AG08395 (cell line): ENCODE measurements around the gene CCDC112.

Source experiments
- DNase-seq: peaks from one replicate; pipeline ENCODE4 v3.0.0; 2012; ENCODE audit warnings: mixed read lengths, low spot score

Gene CCDC112

DNA sequence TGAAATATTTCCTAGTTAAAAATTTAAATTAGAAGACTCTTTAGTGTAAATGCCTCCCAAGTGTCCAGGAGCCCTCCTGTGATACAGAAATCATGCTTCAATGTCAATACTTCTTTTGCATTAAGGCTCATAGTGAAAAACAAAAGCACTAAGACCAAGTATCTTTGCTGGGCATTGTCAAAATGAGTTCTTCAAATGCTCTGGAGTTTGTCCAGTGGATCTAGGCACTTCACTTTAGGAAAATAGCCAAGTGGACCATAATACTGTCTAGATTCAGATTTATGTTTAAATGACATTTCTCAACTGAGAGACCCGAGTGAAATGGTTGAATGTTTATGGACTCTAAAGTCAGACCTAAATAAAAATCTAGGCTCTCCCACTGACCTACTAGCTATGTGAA, 21.3 kb upstream of the CCDC112 start:
- DNase-seq: no peak

DNA sequence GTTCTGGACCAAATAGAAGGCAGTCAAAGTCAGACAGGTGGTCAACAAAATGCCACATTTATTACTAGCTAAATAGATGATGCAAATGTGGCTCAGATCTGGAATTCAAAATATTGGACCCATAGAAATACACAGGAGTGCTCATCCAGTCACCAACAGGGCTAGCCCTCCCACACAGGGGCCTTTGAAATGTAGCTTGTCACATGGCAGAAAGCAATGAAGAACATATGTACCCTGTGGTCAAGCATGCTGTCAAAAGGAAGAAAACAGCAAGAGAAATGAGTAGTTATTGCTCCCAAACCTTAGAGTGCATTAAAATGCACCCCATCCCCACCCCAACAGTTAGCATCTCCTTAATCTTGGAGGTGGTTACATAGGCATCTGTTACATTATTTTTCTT, 20.9 kb upstream of the CCDC112 start:
- no peak for DNase-seq

DNA sequence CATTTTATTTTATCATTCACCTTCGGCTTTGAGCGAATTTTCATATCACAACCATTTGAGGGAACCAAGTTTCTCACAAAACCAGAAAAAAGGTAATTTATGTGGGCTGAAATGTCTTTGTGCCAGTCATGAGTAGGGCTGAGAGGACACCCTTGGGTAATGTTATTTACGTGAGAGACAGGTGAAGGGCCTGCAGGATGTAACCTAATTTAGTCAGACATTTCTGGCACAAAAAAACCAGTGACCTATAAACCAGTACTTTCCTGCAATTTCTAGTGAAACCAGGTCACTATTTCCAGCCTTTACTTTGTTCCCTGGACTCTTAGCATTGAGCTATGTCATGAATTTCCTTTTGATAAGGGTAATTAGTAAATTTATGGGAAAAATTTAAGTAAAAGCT, 17.2 kb upstream of the CCDC112 start:
- DNase-seq: no peak

DNA sequence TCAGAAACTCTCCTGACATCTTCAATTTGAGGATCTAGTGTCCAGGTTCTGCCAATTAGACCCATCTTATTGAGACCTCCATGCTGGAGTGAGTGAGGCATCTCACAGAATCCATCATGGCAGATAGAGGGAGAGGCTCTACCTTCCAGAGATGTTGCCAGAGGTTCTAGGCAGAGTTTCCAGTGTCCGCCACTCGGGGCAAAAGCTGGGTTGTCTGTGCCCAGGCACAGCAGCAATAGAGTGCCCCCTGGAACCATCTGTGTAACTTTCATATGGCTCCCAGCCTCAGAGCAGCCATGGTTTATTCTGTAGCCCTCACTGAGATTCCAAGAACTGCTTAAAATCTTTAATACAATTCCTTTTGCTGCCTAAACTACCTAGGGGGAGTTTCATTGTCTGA, 16.6 kb upstream of the CCDC112 start:
- no peak for DNase-seq

DNA sequence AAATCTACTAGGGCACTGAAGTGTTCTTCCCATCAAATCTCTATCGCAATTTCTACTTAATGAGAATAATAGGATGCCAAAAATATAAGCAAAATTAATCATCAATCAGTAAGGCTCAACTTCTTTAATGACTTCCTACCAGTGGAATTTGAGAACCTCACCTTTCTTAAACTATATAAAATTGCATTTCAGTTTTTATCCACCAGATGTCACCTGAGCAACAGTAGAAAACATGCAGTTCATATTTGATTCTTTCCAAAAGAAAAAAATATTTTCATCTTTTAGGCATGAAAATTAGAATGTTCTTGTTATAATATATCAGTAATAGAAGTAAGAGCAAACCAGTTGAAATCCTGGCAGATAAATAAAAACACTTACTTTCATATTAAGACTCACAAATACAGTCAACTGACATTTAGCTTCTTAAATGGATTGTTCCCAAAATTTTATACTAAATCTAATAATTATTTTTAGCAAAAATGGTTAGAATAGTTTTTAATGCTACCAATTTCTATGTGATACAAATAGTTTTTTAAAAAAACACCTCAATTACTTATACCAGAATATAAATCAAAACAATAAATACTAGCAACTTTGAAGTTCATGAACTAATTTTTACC, 13.4 kb upstream of the CCDC112 start:
- peak; percentile 14 for DNase-seq

DNA sequence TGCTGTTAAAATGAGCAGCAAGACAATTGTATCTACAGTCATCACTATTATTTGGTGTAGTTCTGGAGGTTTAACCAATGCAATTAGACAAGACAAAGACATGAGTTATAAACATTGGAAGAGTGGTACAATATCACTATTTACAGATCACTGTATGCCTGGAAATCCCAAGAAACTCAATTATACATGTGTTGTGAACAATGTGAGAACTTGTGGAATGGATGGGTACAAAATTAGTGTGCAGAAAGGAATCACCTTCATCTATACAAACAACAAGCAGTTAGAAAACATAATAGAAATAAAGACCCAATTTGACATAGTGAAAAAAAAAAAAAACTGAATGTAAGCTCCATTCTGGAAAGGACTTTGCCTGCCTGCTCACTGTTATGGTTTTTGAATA, 12.4 kb upstream of the CCDC112 start:
- no peak for DNase-seq

DNA sequence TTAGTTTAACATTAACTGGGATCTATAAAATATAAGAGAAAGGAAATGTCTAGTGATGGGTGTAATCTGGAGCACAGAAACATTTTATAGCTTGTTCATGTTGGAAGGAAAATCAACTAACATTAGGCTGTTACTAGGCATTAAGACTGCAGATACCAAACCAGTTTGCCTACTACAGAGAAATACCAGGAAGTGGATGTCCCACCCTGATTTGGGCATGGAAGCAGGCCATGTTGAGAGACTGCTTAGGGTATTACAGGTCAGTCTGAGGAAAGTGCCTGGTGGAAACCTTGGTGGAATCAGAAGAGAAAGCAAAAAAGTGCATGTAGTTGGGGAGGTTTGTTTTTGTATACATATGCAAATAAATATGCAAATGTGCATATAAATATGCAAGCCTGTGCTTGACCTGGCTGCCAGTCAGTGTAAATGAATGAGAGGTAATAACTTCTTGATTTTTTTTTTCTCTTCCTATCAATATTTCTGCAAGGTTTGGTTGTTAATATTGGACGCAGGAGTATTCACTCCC, 9.6 kb upstream of the CCDC112 start:
- DNase-seq: no peak

DNA sequence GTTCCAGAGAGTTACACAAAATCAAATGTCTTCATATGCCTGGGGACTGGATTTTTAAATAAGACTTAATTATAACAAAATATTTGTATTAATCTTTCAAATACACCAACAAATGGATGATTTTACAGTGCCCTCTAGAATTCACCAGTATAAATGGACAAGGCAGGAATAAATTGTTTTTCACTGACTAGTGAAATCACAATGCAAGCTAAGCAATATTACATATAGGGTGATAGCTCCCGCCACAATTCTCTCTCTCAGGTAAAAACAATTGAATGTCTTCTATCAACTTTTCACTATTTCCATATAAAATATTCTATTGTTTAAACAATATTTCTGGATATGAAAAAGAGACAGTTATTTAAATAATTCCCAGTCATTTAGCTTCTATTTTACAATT, 8.0 kb upstream of the CCDC112 start:
- DNase-seq: no peak

DNA sequence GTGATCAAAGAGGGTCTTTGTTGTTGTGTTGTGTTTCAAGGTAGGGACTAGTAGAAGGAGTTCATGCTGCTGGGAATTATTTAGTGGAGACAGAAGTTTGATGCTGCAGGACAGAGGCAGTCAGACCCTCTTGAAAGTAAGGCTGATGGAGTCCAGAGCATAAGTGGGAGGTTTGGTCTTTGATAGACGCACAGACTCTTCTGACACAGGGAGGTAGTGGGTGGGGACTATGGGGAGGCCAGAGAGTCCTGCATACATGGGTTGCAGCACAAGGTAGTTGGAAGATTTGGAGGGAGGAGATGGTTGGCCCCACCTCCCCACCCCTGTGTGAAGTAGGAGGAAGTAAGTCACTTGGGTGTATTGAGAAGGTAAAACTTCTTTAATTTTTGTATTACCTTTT, 2.4 kb upstream of the CCDC112 start:
- DNase-seq: no peak

DNA sequence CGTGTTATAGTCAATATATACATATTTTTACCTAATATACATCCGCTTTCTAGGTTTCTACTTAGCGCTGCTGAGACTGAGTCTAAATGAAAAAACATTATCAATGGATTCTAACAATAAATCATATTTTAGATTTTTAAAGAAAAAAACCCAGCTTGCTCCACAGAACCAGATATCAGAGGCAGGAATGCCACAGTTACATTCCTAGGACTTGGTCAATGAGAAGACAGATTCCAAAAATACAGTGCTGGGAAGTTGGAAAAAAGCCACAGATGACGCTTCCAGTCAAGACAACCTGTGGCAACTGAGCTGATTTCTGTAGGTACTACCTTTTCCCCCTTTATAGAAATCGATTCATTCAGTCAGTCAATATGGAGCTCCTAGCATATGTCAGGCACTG, 577 bp upstream of the CCDC112 start:
- DNase-seq: peak; percentile 20

DNA sequence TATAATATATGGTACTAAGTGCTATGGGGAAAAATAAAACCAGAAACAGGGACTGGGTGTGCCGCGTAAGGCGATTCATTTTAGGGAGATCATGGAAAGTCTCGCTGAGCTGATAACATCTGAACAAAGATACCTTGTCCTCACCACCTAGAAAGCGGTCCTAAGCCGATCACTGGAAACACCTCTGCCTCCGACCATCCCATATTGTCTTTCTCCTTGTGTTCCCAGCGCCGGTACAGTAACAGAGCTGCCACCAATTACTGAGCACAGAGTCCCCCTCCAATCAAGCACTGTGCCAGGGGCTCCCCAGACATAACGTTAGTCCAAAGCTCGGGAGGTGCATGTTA, 704 bp downstream of the CCDC112 start:
- no peak for DNase-seq

DNA sequence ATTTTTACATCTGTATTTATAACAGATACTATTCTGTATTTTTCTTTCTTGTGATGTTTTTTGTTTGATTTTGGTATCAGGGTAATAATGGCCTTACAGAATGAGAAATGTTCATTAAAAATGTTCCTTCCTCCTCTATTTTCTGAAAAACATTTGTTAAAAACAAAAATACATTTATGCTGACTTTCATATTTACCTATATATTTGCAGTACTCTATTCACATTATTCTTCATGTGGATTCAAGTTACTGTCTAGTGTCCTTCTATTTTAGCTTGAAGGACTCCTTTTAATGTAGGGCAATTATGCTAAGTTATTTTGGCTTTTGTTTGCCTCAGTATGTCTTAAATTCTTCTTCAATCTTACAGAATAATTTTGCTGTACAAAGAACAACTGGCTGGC, 5.1 kb downstream of the CCDC112 start:
- DNase-seq: no peak

DNA sequence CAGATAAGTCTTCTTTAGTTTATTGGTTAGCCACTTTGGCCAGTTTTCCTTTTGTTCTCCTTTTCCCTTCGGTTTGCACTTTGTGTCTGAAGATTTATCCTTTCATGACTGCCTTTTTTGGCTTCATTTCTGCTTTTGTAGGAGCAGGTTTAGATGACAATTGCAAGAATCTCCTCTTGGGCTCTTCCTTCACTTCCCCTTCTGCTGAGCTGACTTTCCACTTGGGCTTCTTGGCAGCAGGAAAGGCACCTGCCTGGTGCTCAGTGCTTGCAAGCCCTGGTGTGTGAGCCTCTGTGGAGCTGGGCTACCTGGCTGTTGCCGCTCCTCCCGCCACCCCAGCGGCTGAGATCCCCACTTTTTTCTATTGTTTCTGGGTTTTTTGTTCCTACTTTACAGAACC, 7.3 kb downstream of the CCDC112 start:
- no peak for DNase-seq

DNA sequence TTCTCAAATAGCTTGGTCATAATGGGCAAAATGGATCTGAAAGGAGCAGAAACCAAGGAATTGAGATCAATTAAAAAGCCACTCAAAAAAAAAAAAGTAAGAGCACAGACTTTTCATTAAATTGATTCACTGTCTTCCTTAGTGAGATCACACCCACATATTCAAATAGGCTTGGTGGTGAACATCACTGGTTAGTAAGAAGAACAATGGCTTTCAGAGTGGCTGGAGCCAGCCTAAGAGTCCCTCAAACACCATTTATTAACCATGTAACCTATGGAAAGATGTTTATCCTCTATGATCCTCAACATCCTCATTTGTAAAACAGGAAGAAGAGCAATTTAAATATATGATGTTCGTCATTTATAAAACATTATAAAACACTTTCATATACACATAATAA, 12.4 kb downstream of the CCDC112 start:
- DNase-seq: no peak

DNA sequence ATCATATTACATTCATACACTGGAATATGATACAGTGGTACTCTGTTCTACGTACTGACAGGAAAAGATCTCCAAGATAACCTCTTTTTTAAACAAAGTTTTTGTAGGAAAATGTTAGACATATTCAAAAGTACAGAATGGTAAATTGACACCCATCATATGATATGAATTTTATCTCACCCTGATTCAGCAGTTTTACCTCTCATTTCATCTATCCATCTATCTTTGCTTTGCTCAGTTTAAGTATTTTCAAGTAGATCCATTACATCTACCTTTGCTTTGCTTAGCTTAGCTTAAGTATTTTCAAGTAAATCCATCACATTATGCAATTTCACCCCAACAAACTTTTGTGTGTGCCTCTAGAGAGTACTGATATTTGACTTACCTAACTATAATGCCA, 14.3 kb downstream of the CCDC112 start:
- DNase-seq: no peak

DNA sequence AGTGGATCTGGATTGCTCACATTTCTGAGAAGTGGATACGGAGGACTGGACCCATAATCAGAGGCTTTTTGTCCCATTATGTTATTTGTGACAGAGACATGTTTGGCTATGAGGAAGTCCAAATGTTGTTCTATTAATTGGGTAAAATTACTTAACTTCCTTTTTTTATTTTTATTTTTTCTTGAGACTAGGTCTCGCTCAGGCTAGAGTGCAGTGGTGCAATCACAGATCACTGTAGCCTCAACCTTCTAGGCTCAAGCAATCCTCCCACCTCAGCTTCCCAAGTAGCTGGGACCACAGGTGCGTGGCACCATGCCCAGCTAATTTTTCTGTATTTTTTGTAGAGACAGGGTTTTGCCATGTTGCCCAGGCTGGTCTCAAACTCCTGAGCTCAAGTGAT, 21.9 kb downstream of the CCDC112 start:
- DNase-seq: no peak

DNA sequence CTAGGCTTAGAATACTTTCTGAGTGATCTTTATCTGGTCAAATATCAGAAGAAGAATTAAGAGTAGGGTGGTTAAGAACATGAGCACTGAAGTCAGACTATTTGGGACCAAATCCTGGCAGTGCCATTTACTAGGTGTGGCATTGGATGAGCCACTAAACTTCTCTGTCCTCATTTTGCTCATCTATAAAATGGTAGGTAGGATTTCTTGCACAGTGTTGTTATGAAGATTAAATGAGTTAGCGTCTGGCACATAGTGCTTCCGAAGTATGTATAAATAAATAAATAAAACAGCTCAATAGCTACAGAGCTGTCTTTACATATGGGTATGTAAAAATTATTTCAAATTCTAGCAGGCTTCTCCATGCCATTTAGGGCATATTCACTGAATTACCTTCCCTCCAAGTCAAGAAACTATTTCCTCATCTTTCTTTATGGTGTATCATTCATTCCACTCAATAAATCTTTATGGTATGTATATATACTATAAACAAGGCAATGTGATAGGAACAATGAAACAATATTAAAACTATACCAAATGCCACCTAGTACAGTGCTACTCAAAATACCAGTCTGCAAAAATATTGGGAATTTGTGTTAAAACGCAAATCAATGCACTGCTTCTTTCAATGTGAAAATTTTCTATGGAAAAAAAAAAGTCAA, 24.0 kb downstream of the CCDC112 start:
- DNase-seq: no peak

DNA sequence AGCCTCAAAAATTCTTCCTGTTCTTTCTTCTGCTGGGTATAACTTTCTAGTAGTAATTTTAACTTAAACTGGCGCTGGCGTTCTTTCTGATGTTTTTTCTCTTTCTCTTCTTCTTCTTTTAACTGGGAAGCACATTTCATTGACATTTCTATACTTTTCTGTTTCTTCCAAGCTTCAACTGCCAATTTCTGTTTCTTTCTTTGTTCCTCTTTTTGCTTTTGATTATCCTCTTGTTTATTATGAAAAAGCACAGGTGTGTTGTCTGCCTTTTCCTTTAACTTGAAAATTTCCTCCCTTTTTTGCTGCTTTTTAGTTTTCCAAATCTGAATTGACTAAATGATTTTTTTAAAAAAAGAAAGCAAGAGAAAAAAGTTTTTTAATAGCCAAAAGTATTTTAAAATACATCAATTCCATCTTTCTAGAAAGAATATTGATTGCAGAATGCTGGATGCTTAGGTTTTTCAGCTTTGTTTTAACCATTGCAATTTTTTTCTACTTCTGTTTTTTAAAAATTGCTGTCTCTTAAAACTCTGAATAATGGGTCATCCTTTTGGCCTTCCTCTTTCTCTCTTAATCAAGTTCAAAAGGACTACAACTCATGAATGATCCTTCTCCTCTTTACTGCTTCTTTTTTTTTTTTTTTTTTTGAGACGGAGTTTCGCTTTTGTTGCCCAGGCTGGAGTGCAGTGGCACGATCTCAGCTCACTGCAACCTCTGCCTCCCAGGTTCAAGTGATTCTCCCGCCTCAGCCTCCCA, 25.0 kb downstream of the CCDC112 start:
- DNase-seq: no peak

DNA sequence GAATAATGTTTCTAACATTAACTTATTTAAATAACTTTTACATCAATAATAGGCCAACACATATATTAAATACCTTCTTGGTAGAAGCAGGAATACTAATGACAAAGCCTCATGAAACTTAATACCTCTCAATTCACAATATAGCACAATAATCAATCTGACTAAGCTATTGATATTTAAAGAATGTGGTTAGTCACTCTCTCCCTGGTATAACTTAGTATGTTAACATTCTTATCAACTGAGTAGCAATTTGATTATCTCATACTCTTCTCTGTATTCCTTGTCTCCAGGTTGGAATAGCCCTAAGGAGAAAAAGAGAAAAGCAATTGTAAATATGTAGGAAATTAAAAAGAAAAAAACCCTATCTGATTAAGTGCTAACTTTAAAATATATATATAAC, 28.8 kb downstream of the CCDC112 start:
- peak; percentile 33 for DNase-seq

DNA sequence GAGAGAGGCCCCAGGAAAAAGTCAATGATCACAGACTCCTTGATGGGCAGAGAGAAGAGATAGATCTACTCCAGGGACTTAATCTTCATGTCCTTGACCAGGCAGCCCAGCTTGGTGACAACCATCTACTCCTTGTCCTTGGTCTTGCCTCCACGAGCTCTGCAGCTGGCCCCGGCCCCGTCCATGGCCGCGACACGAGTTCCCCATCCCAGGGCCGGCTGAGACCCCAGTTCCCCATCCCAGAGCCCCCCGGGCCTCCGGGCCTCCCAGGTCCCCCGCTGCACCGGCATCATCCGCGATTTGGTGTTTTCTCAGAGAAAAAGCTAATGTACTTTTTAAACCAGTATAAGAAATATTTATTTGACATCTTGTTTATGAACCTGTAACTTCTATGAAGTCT, 31.2 kb downstream of the CCDC112 start:
- DNase-seq: no peak

DNA sequence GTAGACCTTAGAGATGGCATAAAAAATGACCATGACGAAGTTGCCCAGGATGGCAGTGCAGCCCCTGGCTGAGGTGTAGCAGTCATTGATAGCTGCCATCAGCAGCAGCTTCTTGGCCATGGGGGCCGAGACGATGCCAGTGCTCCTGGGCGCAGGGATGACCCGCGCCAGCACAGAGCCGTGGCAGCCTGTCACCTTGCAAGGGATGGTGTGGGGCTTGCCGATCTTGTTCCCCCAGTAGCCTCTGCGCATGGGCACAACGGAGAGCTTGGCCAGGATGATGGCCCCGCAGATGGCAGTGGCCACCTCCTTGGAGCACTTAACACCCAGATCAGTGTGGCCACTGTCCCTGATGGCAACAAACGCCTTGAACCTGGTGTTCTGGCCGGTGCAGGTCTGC, 31.7 kb downstream of the CCDC112 start:
- no peak for DNase-seq

DNA sequence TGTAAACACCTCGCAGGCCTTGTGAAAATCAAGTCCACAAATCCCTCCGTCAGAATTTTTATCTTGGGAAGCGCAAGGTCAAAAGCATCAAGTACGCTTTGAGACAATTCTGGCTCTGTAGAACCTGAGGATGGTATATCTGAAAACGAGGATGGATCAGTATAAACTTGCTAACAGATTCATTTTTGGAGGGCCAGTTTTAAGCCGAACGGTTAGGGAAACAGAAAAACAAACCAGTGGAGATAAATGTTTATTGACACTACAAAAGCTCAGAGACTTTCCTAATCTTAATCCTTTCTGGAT, 33.4 kb downstream of the CCDC112 start:
- DNase-seq: no peak

DNA sequence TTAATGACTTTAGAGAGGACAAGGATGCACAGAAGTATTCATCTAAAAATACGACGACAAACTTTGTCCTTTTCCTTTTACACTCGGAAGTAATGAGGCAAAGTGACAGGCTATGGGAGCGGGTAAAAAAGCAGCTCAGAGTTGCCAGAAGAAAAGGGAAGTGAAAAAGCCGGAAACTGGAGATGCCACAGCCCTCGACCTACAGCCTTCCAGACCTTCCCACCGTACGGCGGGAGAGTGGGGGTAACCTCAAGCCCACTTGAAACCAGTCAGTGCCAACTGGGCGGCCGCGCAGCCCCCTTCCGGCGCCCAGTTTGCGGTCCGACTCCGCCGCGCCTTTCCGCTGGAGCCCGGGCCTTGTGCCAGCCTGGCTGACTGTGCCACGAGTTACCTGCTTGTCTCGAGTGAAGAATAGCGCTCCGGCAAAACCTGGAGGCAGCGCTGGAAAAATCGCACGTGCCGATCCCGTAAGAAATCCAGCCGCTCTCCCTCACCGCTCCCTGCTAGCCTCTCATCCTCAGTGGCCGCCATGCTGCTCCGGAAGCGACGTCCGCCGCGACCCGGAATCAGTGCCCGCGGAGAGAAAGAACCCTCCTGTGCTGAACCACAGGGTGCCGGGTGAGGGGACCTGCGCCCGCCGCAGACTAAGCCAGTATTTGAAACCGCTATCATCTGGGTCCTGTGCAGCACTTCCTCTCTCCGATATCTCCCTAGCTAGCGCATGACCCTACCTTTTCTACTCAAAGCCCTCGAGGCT, 34.0 kb downstream of the CCDC112 start, which contains the start of gene PGGT1B:
PGGT1B (minus strand) TSS at position 557 of the 757 bp plus-strand sequence; CDS start at position 531, 26 bp downstream.
- DNase-seq: peak; percentile 61
